ENCODE results near the gene FAM149B1.

- TF ChIP-seq POLR2A (IDR thresholded peaks at IDR 0.05) (no peak), EP300 (IDR thresholded peaks at IDR 0.05) (no peak), CTCF (IDR thresholded peaks at IDR 0.05) (no peak), POLR2AphosphoS5 (IDR thresholded peaks at IDR 0.05) (no peak)
Observed at GRCh38 chr10:73119952-73120351, 48.0 kb upstream of the FAM149B1 start.
